ENCODE data around the gene AQP3. TPM values are rescaled to one million over a fixed set of nuclear protein-coding genes. Genes with fewer than 3 reads are reported as not detected.
"Not testable (repeated sequence)": the region's sequence is repeated elsewhere in the genome, so short reads cannot be mapped to it uniquely, and the experiment has no call there.

AQP3 gene
- total RNA-seq, 2 experiments from 2014 or later: 16.0 to 30.6 TPM

- no peaks in the 10 kb centered on the region for H3K9me3 ChIP-seq (ENCODE audit: low read length)
- intact Hi-C loops (cut with micrococcal nuclease; ENCODE audit: unreplicated experiment): loop anchor here (2.0 kb wide), 1 partner anchor 159 kb away; no protein-coding TSS in a partner anchor
- H3K36me3 ChIP-seq (ENCODE audit: insufficient read depth, low read length): peaks cover 11% of the 10 kb centered on the region
- no peak overlapping the region for H3K27ac ChIP-seq (ENCODE audit: low read depth, low read length, poor library complexity, severe bottlenecking)
- H3K4me3 ChIP-seq (ENCODE audit: low read depth, low read length, poor library complexity, severe bottlenecking): no peak overlapping the region
- H3K79me2 ChIP-seq (ENCODE audit: insufficient read depth, low read depth, low read length): no peaks in the 10 kb centered on the region
- no peaks in the 10 kb centered on the region for H4K20me1 ChIP-seq (ENCODE audit: insufficient read depth, low read length)
- peaks cover 43% of the 10 kb centered on the region for H3K4me1 ChIP-seq (ENCODE audit: insufficient read depth, low read length, poor library complexity, severe bottlenecking)
- TF ChIP-seq CTCF (conservative IDR thresholded peaks at IDR 0.05; ENCODE audit: low read length) (no peak), EZH2phosphoT487 (IDR thresholded peaks at IDR 0.05; ENCODE audit: borderline replicate concordance, low read depth, low read length) (no peak)
- no peak for DNase-seq (ENCODE audit: low spot score)
- H2AFZ ChIP-seq (ENCODE audit: low read length): no peak overlapping the region
- no TSS peak for BruUV-seq (replicated peaks)
- ChIA-PET POLR2A (interaction anchor here (0.8 to 0.9 kb wide), 2 partner anchors 9 to 16 kb away, joined by 5 to 6 read pairs; no protein-coding TSS in a partner anchor), CTCF (ENCODE audit: unreplicated experiment) (interaction anchor here (0.6 to 1.4 kb wide), 2 partner anchors 17 to 18 kb away, joined by 3 read pairs; partner anchors contain the start of gene NOL6)
- H3K9me2 ChIP-seq (ENCODE audit: insufficient read depth, low read length): no peaks in the 10 kb centered on the region
- no peak overlapping the region for H3K4me2 ChIP-seq (ENCODE audit: low read length)
Observed at GRCh38 chr9:33455945-33456344, 8.6 kb upstream of the AQP3 start.

GRCh38 chr9:33455456-33455855 is 8.1 kb upstream of the AQP3 start:
- peaks cover 43% of the 10 kb centered on the region for H3K4me1 ChIP-seq (ENCODE audit: insufficient read depth, low read length, poor library complexity, severe bottlenecking)
- BruUV-seq (replicated peaks); H3K36me3 ChIP-seq (ENCODE audit: insufficient read depth, low read length); H3K4me2 ChIP-seq (ENCODE audit: low read length); H3K9me3 ChIP-seq (ENCODE audit: low read length); H4K20me1 ChIP-seq (ENCODE audit: insufficient read depth, low read length); H3K27ac ChIP-seq (ENCODE audit: low read depth, low read length, poor library complexity, severe bottlenecking); H3K4me3 ChIP-seq (ENCODE audit: low read depth, low read length, poor library complexity, severe bottlenecking); H2AFZ ChIP-seq (ENCODE audit: low read length); DNase-seq (ENCODE audit: low spot score); H3K9me2 ChIP-seq (ENCODE audit: insufficient read depth, low read length); H3K79me2 ChIP-seq (ENCODE audit: insufficient read depth, low read depth, low read length): not testable (repeated sequence)
- ChIA-PET POLR2A (interaction anchor here (0.9 kb wide), 1 partner anchor 15 kb away, joined by 6 read pairs; no protein-coding TSS in a partner anchor), CTCF (ENCODE audit: unreplicated experiment) (interaction anchor here (0.5 to 1.4 kb wide), 2 partner anchors 17 to 18 kb away, joined by 3 read pairs; partner anchors contain the start of gene NOL6)
- intact Hi-C loops (cut with micrococcal nuclease; ENCODE audit: unreplicated experiment): loop anchor here (2.0 kb wide), 1 partner anchor 159 kb away; no protein-coding TSS in a partner anchor

- Histone ChIP-seq H3K4me1 (ENCODE audit: insufficient read depth, low read length, poor library complexity, severe bottlenecking) (peaks cover 42% of the 10 kb centered on the region), H3K4me2 (ENCODE audit: low read length) (peak overlapping the region; percentile 51), H2AFZ (ENCODE audit: low read length) (peak overlapping the region; percentile 78; the same call in 1 of the 2 replicates), H3K27ac (ENCODE audit: low read depth, low read length, poor library complexity, severe bottlenecking) (peak overlapping the region; percentile 75)
- not testable (repeated sequence) for BruUV-seq (replicated peaks); H3K4me3 ChIP-seq (ENCODE audit: low read depth, low read length, poor library complexity, severe bottlenecking); H4K20me1 ChIP-seq (ENCODE audit: insufficient read depth, low read length); DNase-seq (ENCODE audit: low spot score); H3K36me3 ChIP-seq (ENCODE audit: insufficient read depth, low read length); H3K9me3 ChIP-seq (ENCODE audit: low read length); H3K9me2 ChIP-seq (ENCODE audit: insufficient read depth, low read length); H3K79me2 ChIP-seq (ENCODE audit: insufficient read depth, low read depth, low read length)
- CTCF ChIA-PET (ENCODE audit: unreplicated experiment): interaction anchor here (2.4 to 3.0 kb wide), 2 partner anchors 9 to 40 kb away, joined by 17 read pairs; no protein-coding TSS in a partner anchor
- intact Hi-C loops (cut with micrococcal nuclease; ENCODE audit: unreplicated experiment): loop anchor here (2.0 kb wide), 1 partner anchor 158 kb away; no protein-coding TSS in a partner anchor
- POLR2A ChIA-PET: interaction anchor here (0.6 to 8.6 kb wide), 7 partner anchors 10 to 22 kb away, joined by 3 to 50 read pairs (median 5); partner anchors contain the start of gene NOL6
Observed at GRCh38 chr9:33454661-33455026, 7.3 kb upstream of the AQP3 start.

Data from OCI-LY7 (cell line).